Epithelial cell of proximal tubule (primary cell): Measurements from ENCODE around the gene LSAMP. TPM values are rescaled to one million over a fixed set of nuclear protein-coding genes. Genes with fewer than 3 reads are reported as not detected.

Experiments used
- DNase-seq: peaks from one replicate; pipeline ENCODE4 v3.0.0-alpha.2; 2011; ENCODE audit warnings: low read depth
- H3K4me3 ChIP-seq: 2 replicates; pipeline ENCODE4 v1.5.1; 2011; ENCODE audit warnings: low read depth, mild to moderate bottlenecking, low read length
- CTCF ChIP-seq: conservative IDR thresholded peaks from 2 replicates; pipeline ENCODE4 v1.5.1; 2012; ENCODE audit warnings: low read depth, mild to moderate bottlenecking, low read length
- total RNA-seq: library from RNA; depleted of rRNA; stranded (reverse); fragments of >200 nt; gene quantifications from 2 replicates; pipeline ENCODE4 v1.2.3, GENCODE V29; 2015

Gene LSAMP
- total RNA-seq, 1 donor from 2014 or later = 5.1 TPM

- TF ChIP-seq CTCF = no peak
- DNase-seq = no peak
- no peak overlapping the region for H3K4me3 ChIP-seq
Observed at GRCh38 chr3:116048991-116049390, 396.3 kb downstream of the LSAMP start.

- no peak overlapping the region for H3K4me3 ChIP-seq
- no peak for DNase-seq
- TF ChIP-seq CTCF = no peak
Observed at GRCh38 chr3:116046350-116046749, 398.9 kb downstream of the LSAMP start.

- TF ChIP-seq CTCF = no peak
- no peak overlapping the region for H3K4me3 ChIP-seq
- no peak for DNase-seq
Observed at GRCh38 chr3:116045314-116045713, 400.0 kb downstream of the LSAMP start.

- no peak for TF ChIP-seq CTCF
- H3K4me3 ChIP-seq = no peak overlapping the region
- DNase-seq = no peak
Observed at GRCh38 chr3:116040152-116040551, 405.1 kb downstream of the LSAMP start.

GRCh38 chr3:116039651-116039985 lies 405.7 kb downstream of the LSAMP start:
- DNase-seq = no peak
- no peak for TF ChIP-seq CTCF
- no peak overlapping the region for H3K4me3 ChIP-seq

- no peak overlapping the region for H3K4me3 ChIP-seq
- DNase-seq = no peak
- no peak for TF ChIP-seq CTCF
Observed at GRCh38 chr3:116038968-116039650, 406.2 kb downstream of the LSAMP start.

- TF ChIP-seq CTCF = no peak
- no peak for DNase-seq
- H3K4me3 ChIP-seq = no peak overlapping the region
Observed at GRCh38 chr3:116037954-116038911, 407.1 kb downstream of the LSAMP start.
